NB4 (cell line): ENCODE results near the gene EHMT1.

Experiments
- CTCF ChIP-seq: IDR thresholded peaks from one replicate; pipeline ENCODE4 v1.5.1; 2012; ENCODE audit warnings: low read depth, low read length
- MAX ChIP-seq: IDR thresholded peaks from 2 replicates; pipeline ENCODE4 v1.6.1; 2011; ENCODE audit warnings: low read depth, low read length
- MYC ChIP-seq: IDR thresholded peaks from 2 replicates; pipeline ENCODE4 v1.6.1; 2011; ENCODE audit warnings: low read depth, low read length
- POLR2A ChIP-seq: IDR thresholded peaks from 2 replicates; pipeline ENCODE4 v1.6.1; 2011; ENCODE audit warnings: mild to moderate bottlenecking; ENCODE audit not compliant: insufficient read length; ENCODE audit errors: extremely low read depth

GRCh38 chr9:137602661-137603060 lies 16.1 kb upstream of the EHMT1 start:
- TF ChIP-seq POLR2A (no peak), CTCF (no peak), MAX (peak; percentile 67), MYC (0 out of 2 replicates have a peak, but pooled peaks have one; percentile 23)
